GM12892 (cell line): Measurements from ENCODE around the gene ANO7.

Experiments used
- POLR2A ChIP-seq: IDR thresholded peaks from 2 replicates; pipeline ENCODE4 v1.6.1; 2011; ENCODE audit warnings: low read depth, low read length, control low read depth
- TAF1 ChIP-seq: IDR thresholded peaks from 2 replicates; pipeline ENCODE4 v1.6.1; 2011; ENCODE audit warnings: low read depth, mild to moderate bottlenecking, control low read depth, low read length, borderline replicate concordance

DNA sequence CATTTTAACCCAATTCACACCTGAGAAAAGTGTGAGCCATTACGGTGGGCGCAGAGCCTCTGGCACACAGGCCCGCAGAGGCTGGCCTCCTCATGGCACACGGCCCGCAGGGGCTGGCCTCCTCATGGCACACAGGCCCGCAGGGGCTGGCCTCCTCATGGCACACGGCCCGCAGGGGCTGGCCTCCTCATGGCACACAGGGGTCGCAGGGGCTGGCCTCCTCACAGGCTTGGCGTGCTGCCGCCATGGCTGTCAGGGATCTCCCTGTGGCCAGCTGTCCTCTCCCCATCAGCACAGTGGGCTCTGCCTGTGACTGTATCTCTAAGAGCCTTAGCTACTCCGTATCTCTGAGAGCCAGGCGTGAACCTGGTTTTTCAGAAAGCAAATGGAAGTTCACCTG lies 24.6 kb downstream of the ANO7 start:
- no peak for TF ChIP-seq TAF1
- no peak for TF ChIP-seq POLR2A
